ENCODE measurements around the gene MSI2. TPM values are rescaled to one million over a fixed set of nuclear protein-coding genes. Genes with fewer than 3 reads are reported as not detected.

Gene MSI2
- total RNA-seq, 1 donor from 2014 or later: 144 TPM

DNA sequence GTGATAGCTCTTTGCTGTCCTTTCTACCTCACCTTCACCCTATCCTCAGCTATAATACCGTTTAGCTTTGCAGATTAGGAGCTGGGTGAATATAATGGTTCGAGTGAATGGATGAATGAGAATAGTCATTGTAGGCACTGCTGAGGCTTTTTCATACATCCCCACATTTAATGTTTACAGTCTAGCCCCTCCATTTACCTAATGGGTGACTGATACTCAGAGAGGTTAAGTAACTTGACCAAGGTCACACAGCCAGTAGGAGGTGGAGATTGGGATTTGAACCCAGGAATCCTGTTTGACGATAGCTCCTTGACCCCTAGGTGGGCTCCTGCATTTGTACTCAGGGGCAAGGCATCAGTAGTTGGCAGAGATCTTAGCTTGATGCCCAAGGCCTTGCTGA lies 293.1 kb downstream of the MSI2 start:
- H3K4me3 Mint-ChIP-seq: no peak overlapping the region
- peaks cover 72% of the 10 kb centered on the region for H3K4me1 Mint-ChIP-seq
- H3K27me3 Mint-ChIP-seq (ENCODE audit: low read depth): peaks cover 10% of the 10 kb centered on the region

DNA sequence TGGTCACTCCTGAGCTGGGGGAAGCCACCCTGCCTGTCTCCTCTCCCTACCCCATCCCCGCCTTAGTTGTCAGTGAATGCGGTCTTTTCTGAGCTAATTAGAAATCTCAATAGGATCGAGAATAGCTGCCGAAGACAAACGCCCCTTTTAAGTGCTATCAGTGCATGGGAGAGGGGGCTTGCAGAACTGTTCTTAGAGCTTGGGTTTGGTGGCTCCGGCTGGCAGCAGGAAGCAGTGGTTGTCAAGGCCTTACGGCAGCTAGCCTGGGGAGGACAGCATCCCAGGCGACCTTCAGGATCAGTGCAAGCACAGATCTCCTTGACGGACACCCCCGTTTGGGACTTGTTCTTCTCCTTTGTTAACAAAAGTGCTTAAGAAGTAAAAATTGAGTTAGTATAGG lies 293.7 kb downstream of the MSI2 start:
- H3K36me3 Mint-ChIP-seq: no peaks in the 10 kb centered on the region
- no peaks in the 10 kb centered on the region for H3K9me3 Mint-ChIP-seq
- no peak for TF ChIP-seq CTCF (IDR thresholded peaks at IDR 0.05; ENCODE audit: unreplicated experiment)
- H3K4me3 Mint-ChIP-seq: no peak overlapping the region
- H3K4me1 Mint-ChIP-seq: peaks cover 70% of the 10 kb centered on the region
- peaks cover 10% of the 10 kb centered on the region for H3K27me3 Mint-ChIP-seq (ENCODE audit: low read depth)
- no peak overlapping the region for H3K27ac Mint-ChIP-seq
- DNase-seq (ENCODE audit: low spot score in 2 of 2, unreplicated experiment in 2 of 2): no peak

More for the DNA sequence above, 293.1 kb downstream of the MSI2 start:
- H3K9me3 Mint-ChIP-seq: no peaks in the 10 kb centered on the region
- no peak for TF ChIP-seq CTCF (IDR thresholded peaks at IDR 0.05; ENCODE audit: unreplicated experiment)
- H3K27ac Mint-ChIP-seq: no peak overlapping the region
- no peak for DNase-seq (ENCODE audit: low spot score in 2 of 2, unreplicated experiment in 2 of 2)
- H3K36me3 Mint-ChIP-seq: no peaks in the 10 kb centered on the region

GRCh38 chr17:57550668-57551315 lies 294.5 kb downstream of the MSI2 start:
- TF ChIP-seq CTCF (IDR thresholded peaks at IDR 0.05; ENCODE audit: unreplicated experiment): no peak
- peaks cover 10% of the 10 kb centered on the region for H3K27me3 Mint-ChIP-seq (ENCODE audit: low read depth)
- no peak for DNase-seq (ENCODE audit: low spot score in 2 of 2, unreplicated experiment in 2 of 2)
- H3K36me3 Mint-ChIP-seq: no peaks in the 10 kb centered on the region
- H3K27ac Mint-ChIP-seq: no peak overlapping the region
- H3K4me1 Mint-ChIP-seq: peaks cover 68% of the 10 kb centered on the region
- H3K9me3 Mint-ChIP-seq: no peaks in the 10 kb centered on the region
- H3K4me3 Mint-ChIP-seq: no peak overlapping the region

- Mint-ChIP-seq H3K27me3 (ENCODE audit: low read depth) (peaks cover 10% of the 10 kb centered on the region), H3K36me3 (no peaks in the 10 kb centered on the region), H3K4me3 (no peak overlapping the region), H3K9me3 (no peaks in the 10 kb centered on the region), H3K4me1 (peaks cover 61% of the 10 kb centered on the region), H3K27ac (no peak overlapping the region)
- no peak for TF ChIP-seq CTCF (IDR thresholded peaks at IDR 0.05; ENCODE audit: unreplicated experiment)
- DNase-seq (ENCODE audit: low spot score in 2 of 2, unreplicated experiment in 2 of 2): no peak
Measured at GRCh38 chr17:57551321-57552079, 295.2 kb downstream of the MSI2 start.

GRCh38 chr17:57552114-57552624 lies 295.8 kb downstream of the MSI2 start:
- TF ChIP-seq CTCF (IDR thresholded peaks at IDR 0.05; ENCODE audit: unreplicated experiment): peak; percentile 33
- peak in 1 of 2 experiments; percentile 56 for DNase-seq (ENCODE audit: low spot score in 2 of 2, unreplicated experiment in 2 of 2)
- Mint-ChIP-seq H3K27ac (peak overlapping the region; percentile 22), H3K4me3 (no peak overlapping the region), H3K36me3 (no peaks in the 10 kb centered on the region), H3K27me3 (ENCODE audit: low read depth) (peaks cover 5% of the 10 kb centered on the region), H3K9me3 (no peaks in the 10 kb centered on the region), H3K4me1 (peaks cover 57% of the 10 kb centered on the region)

Data from mesothelial cell of epicardium (in vitro differentiated cells).